DND-41 (cell line): ENCODE measurements around the gene ARID5A.

Experiments
- ATAC-seq: fragments of 200-7000 bp; cut with Tn5 transposase; 3 replicates; pipeline ENCODE4 v1.9.1; 2021; ENCODE audit warnings: low read depth; ENCODE audit not compliant: insufficient read depth
- DNase-seq: peaks from one replicate; pipeline ENCODE4 v3.0.0-alpha.2; 2020
- H2AFZ ChIP-seq: 2 replicates; pipeline ENCODE4 v1.6.0; 2012; ENCODE audit warnings: low read depth, low read length
- H3K27ac ChIP-seq: 2 replicates; pipeline ENCODE4 v1.5.1; 2012; ENCODE audit warnings: low read length, inconsistent platforms
- H3K27me3 ChIP-seq: fragments of 200-600 bp; sonication (generic); 2 replicates; pipeline ENCODE4 v1.6.0; 2012; ENCODE audit warnings: low read length, mild to moderate bottlenecking, inconsistent platforms; ENCODE audit not compliant: insufficient read depth, poor library complexity
- H3K36me3 ChIP-seq: 2 replicates; pipeline ENCODE4 v1.5.1; 2012; ENCODE audit warnings: low read length, inconsistent platforms; ENCODE audit not compliant: insufficient read depth
- H3K4me1 ChIP-seq: 2 replicates; pipeline ENCODE4 v1.5.1; 2012; ENCODE audit warnings: mild to moderate bottlenecking, low read length; ENCODE audit not compliant: insufficient read depth
- H3K4me2 ChIP-seq: 2 replicates; pipeline ENCODE4 v1.6.0; 2012; ENCODE audit warnings: mild to moderate bottlenecking, moderate library complexity, low read length, inconsistent platforms; ENCODE audit not compliant: insufficient read depth
- H3K4me3 ChIP-seq, 2 experiments: fragments of 200-600 bp in 1 of 2; shearing (Covaris generic) in 1 of 2; 2 replicates each; pipeline ENCODE4 v1.5.1; 2012 to 2016; ENCODE audit warnings: inconsistent platforms in 2 of 2, low read length in 2 of 2, mild to moderate bottlenecking in 2 of 2, low read depth in 1 of 2, moderate library complexity in 1 of 2
- H3K79me2 ChIP-seq: 2 replicates; pipeline ENCODE4 v1.6.0; 2012; ENCODE audit warnings: low read length, inconsistent platforms; ENCODE audit not compliant: insufficient read depth
- H3K9ac ChIP-seq: 2 replicates; pipeline ENCODE4 v1.6.0; 2012; ENCODE audit warnings: low read depth, mild to moderate bottlenecking, inconsistent platforms, low read length, moderate library complexity
- H3K9me3 ChIP-seq: 2 replicates; pipeline ENCODE4 v1.5.1; 2012; ENCODE audit warnings: low read length, moderate library complexity, mild to moderate bottlenecking, inconsistent platforms; ENCODE audit not compliant: insufficient read depth, severe bottlenecking
- H4K20me1 ChIP-seq: 2 replicates; pipeline ENCODE4 v1.6.0; 2012; ENCODE audit warnings: low read length; ENCODE audit not compliant: insufficient read depth
- EZH2 ChIP-seq: IDR thresholded peaks from 3 replicates; pipeline ENCODE4 v1.6.1; 2012; ENCODE audit warnings: borderline replicate concordance, low read depth, mild to moderate bottlenecking, moderate library complexity, low read length, inconsistent platforms; ENCODE audit not compliant: severe bottlenecking
- TF ChIP-seq, protein P1 (sequence below): IDR thresholded peaks from 2 replicates; pipeline ENCODE4 v1.5.1; 2012; ENCODE audit warnings: borderline replicate concordance, low read length, moderate library complexity, mild to moderate bottlenecking; ENCODE audit not compliant: poor library complexity, severe bottlenecking; ENCODE audit errors: extremely low read depth

ARID5A gene

GRCh38 chr2:96546321-96546720 lies 9.8 kb downstream of the ARID5A start:
- peaks cover 45% of the 10 kb centered on the region for H3K79me2 ChIP-seq
- H2AFZ ChIP-seq: no peak overlapping the region
- ATAC-seq: peak; percentile 44; the same call in 1 of the 3 replicates
- H3K27ac ChIP-seq: peak overlapping the region; percentile 36; the same call in 1 of the 2 replicates
- H3K4me3 ChIP-seq: no peak overlapping the region
- H3K9me3 ChIP-seq: no peaks in the 10 kb centered on the region
- H3K9ac ChIP-seq: no peak overlapping the region
- DNase-seq: no peak
- H3K36me3 ChIP-seq: peaks cover 67% of the 10 kb centered on the region
- TF ChIP-seq, protein P1, sequence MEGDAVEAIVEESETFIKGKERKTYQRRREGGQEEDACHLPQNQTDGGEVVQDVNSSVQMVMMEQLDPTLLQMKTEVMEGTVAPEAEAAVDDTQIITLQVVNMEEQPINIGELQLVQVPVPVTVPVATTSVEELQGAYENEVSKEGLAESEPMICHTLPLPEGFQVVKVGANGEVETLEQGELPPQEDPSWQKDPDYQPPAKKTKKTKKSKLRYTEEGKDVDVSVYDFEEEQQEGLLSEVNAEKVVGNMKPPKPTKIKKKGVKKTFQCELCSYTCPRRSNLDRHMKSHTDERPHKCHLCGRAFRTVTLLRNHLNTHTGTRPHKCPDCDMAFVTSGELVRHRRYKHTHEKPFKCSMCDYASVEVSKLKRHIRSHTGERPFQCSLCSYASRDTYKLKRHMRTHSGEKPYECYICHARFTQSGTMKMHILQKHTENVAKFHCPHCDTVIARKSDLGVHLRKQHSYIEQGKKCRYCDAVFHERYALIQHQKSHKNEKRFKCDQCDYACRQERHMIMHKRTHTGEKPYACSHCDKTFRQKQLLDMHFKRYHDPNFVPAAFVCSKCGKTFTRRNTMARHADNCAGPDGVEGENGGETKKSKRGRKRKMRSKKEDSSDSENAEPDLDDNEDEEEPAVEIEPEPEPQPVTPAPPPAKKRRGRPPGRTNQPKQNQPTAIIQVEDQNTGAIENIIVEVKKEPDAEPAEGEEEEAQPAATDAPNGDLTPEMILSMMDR: no peak
- no peak for TF ChIP-seq EZH2
- peaks cover 6% of the 10 kb centered on the region; the same call in 1 of the 2 replicates for H3K4me1 ChIP-seq
- H3K4me2 ChIP-seq: no peak overlapping the region
- no peaks in the 10 kb centered on the region for H3K27me3 ChIP-seq
- peaks cover 52% of the 10 kb centered on the region for H4K20me1 ChIP-seq

DNA sequence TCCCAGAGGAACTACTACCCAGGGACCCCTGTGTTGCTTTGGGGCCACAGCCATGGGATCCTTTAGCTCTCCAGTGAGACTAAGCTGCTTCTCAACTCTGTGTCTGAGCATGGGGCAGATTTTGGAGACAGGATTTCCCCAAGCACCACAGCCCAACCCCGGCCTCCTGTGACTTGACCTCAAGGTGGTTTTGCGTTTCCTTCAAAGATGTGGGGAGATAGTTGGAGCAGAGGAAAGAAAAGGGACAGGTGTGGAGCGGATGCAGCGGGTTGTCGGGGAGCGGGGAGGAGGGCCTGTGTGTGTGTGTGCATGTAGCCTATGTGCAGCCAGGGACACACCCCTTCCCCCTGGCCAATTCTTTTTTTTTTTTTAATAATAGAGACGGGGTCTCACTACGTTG lies 10.2 kb downstream of the ARID5A start:
- no peak for DNase-seq
- ATAC-seq: no peak
- peak overlapping the region; percentile 36; the same call in 1 of the 2 replicates for H3K27ac ChIP-seq
- no peak overlapping the region for H3K4me2 ChIP-seq
- peaks cover 40% of the 10 kb centered on the region for H3K79me2 ChIP-seq
- H3K36me3 ChIP-seq: peaks cover 67% of the 10 kb centered on the region
- TF ChIP-seq, protein P1: no peak
- TF ChIP-seq EZH2: no peak
- H3K4me1 ChIP-seq: peaks cover 6% of the 10 kb centered on the region; the same call in 1 of the 2 replicates
- no peaks in the 10 kb centered on the region for H3K27me3 ChIP-seq
- no peak overlapping the region for H3K4me3 ChIP-seq
- H2AFZ ChIP-seq: no peak overlapping the region
- H3K9ac ChIP-seq: no peak overlapping the region
- no peaks in the 10 kb centered on the region for H3K9me3 ChIP-seq
- H4K20me1 ChIP-seq: peaks cover 47% of the 10 kb centered on the region

DNA sequence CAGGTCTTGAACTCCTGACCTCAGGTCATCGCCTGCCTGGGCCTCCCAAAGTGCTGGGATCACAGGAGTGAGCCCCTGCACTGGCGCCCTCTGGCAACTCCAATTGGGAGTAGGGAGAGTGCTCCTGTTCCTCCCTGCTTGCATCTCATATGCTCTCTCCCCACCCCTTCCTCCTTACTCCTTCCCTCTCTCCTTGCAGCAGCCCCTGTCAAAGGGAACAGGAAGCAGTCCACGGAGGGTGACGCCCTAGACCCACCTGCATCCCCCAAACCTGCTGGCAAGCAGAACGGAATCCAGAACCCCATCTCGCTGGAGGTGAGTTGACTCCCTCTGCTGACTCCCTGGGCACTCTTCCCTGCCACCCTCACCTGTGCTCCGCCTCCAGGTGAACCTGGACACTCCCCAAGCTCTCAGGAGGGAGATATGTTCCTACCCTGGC lies 10.7 kb downstream of the ARID5A start:
- Histone ChIP-seq H3K36me3 (peaks cover 67% of the 10 kb centered on the region), H3K27ac (no peak overlapping the region), H2AFZ (no peak overlapping the region), H3K4me2 (no peak overlapping the region), H3K9me3 (no peaks in the 10 kb centered on the region), H3K4me1 (peaks cover 6% of the 10 kb centered on the region; the same call in 1 of the 2 replicates), H3K27me3 (no peaks in the 10 kb centered on the region), H3K9ac (no peak overlapping the region), H3K79me2 (peaks cover 36% of the 10 kb centered on the region), H4K20me1 (peaks cover 43% of the 10 kb centered on the region), H3K4me3 (no peak overlapping the region)
- ATAC-seq (no peak), DNase-seq (no peak)
- TF ChIP-seq, protein P1: no peak
- TF ChIP-seq EZH2: no peak
